Peyer's patch (tissue), 4 donors: ENCODE data around the gene HBEGF.

Experiments
- CTCF ChIP-seq, 6 experiments: fragments of 450-650 bp in 4 of 6; fragments of 200-600 bp in 2 of 6; sonication (generic) in 1 of 6; IDR thresholded peaks; one replicate each; pipeline ENCODE4 v1.5.1; 2017 to 2019; ENCODE audit warnings: antibody characterized with exemption in 6 of 6, mild to moderate bottlenecking in 3 of 6, moderate library complexity in 1 of 6
- POLR2A ChIP-seq, 2 donors: fragments of 450-650 bp; IDR thresholded peaks; one replicate each; pipeline ENCODE4 v1.5.1; 2017; ENCODE audit warnings: antibody characterized with exemption in 2 of 2, mild to moderate bottlenecking in 2 of 2, moderate library complexity in 2 of 2

DNA sequence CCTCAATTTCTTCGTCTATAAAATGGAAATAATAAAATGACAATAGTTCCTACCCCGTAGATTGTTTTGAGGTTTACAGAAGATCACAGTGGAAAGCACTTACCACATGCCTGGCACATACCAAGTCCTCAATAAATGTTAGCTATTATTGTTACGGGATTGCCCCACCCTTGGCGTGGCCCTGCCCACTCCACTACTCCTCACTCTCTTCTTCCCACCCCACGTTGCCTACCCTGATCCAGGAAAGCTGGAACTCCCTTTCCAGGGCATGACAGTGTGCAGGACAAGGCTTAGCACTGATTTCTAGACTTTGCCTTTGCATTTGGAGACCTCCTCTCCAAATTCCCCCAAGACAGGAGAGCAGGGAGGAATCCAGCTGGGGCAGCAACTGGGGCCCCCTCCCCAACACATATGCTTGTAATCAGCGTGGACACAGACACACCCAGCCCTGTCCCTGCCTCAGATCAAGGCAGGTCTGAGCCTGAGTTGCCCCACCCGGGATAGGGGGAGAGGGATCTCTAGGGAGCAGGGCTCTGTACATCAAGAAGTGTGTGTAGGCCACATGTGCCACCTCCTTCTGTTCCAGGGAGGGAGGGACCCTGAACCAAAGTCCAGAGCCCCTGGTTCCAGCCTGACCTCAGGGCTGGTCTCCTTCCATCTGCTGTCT lies 20.3 kb upstream of the HBEGF start:
- TF ChIP-seq CTCF (IDR thresholded peaks at IDR 0.05) (no peak), POLR2A (IDR thresholded peaks at IDR 0.05) (no peak)
